Mesothelial cell of epicardium (in vitro differentiated cells): ENCODE results near the gene ARMC2. TPM values are rescaled to one million over a fixed set of nuclear protein-coding genes. Genes with fewer than 3 reads are reported as not detected.

Experiments used
- DNase-seq, 2 experiments: peaks; one replicate each; pipeline ENCODE4 v3.0.0; 2021; ENCODE audit warnings: low spot score in 2 of 2; ENCODE audit not compliant: unreplicated experiment in 2 of 2
- H3K27ac Mint-ChIP-seq: 2 replicates; pipeline ENCODE4 v1.8.0; 2021; ENCODE audit warnings: mixed read lengths
- H3K27me3 Mint-ChIP-seq: 2 replicates; pipeline ENCODE4 v1.8.0; 2021; ENCODE audit warnings: low read depth, mixed read lengths
- H3K36me3 Mint-ChIP-seq: 2 replicates; pipeline ENCODE4 v1.8.0; 2021; ENCODE audit warnings: mixed read lengths
- H3K4me1 Mint-ChIP-seq: 2 replicates; pipeline ENCODE4 v1.8.0; 2021; ENCODE audit warnings: mixed read lengths
- H3K4me3 Mint-ChIP-seq: 2 replicates; pipeline ENCODE4 v1.8.0; 2021; ENCODE audit warnings: mild to moderate bottlenecking, moderate library complexity, mixed read lengths
- H3K9me3 Mint-ChIP-seq: 2 replicates; pipeline ENCODE4 v1.8.0; 2021; ENCODE audit warnings: mixed read lengths
- total RNA-seq: library from RNA; stranded (reverse); gene quantifications from 3 replicates; pipeline ENCODE4 v1.2.1, GENCODE V29; 2021
- TF ChIP-seq, protein P1 (sequence below): fragments of 200-600 bp; sonication (generic); IDR thresholded peaks from one replicate; pipeline ENCODE4 v1.5.0; 2021; ENCODE audit warnings: antibody characterized with exemption; ENCODE audit not compliant: unreplicated experiment

The ARMC2 gene
- total RNA-seq, 1 donor from 2014 or later, result 16.5 TPM

GRCh38 chr6:108988765-108989164, 140.5 kb downstream of the ARMC2 start:
- H3K9me3 Mint-ChIP-seq, result peaks cover 7% of the 10 kb centered on the region
- H3K36me3 Mint-ChIP-seq, result peaks cover 52% of the 10 kb centered on the region
- no peaks in the 10 kb centered on the region for H3K27me3 Mint-ChIP-seq
- no peaks in the 10 kb centered on the region for H3K4me1 Mint-ChIP-seq
- H3K27ac Mint-ChIP-seq, result no peak overlapping the region
- no peak for DNase-seq
- no peak overlapping the region for H3K4me3 Mint-ChIP-seq
- TF ChIP-seq, protein P1, sequence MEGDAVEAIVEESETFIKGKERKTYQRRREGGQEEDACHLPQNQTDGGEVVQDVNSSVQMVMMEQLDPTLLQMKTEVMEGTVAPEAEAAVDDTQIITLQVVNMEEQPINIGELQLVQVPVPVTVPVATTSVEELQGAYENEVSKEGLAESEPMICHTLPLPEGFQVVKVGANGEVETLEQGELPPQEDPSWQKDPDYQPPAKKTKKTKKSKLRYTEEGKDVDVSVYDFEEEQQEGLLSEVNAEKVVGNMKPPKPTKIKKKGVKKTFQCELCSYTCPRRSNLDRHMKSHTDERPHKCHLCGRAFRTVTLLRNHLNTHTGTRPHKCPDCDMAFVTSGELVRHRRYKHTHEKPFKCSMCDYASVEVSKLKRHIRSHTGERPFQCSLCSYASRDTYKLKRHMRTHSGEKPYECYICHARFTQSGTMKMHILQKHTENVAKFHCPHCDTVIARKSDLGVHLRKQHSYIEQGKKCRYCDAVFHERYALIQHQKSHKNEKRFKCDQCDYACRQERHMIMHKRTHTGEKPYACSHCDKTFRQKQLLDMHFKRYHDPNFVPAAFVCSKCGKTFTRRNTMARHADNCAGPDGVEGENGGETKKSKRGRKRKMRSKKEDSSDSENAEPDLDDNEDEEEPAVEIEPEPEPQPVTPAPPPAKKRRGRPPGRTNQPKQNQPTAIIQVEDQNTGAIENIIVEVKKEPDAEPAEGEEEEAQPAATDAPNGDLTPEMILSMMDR, result no peak

DNA sequence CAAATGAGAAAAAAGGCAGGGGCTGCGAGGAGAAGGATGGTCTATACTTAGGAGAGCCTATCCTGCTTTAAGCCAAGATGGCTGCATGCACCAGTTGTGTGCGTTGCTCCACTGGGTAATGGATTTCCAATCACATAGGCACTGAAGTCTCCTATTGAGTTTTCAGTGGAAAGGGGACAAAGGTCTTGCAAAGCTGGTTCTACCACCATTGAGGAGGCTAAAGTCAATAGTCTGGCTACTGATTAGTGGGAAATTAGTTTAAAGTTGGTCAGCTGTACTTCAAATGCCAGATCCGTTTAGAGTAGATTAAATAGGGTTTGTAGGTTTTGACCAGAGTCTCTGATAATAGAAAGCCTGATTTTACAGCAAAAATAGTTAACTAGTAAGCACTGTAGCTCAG, 141.5 kb downstream of the ARMC2 start:
- H3K27me3 Mint-ChIP-seq, result no peaks in the 10 kb centered on the region
- no peak for DNase-seq
- no peaks in the 10 kb centered on the region for H3K4me1 Mint-ChIP-seq
- H3K27ac Mint-ChIP-seq, result no peak overlapping the region
- H3K4me3 Mint-ChIP-seq, result no peak overlapping the region
- H3K9me3 Mint-ChIP-seq, result no peaks in the 10 kb centered on the region
- peaks cover 42% of the 10 kb centered on the region for H3K36me3 Mint-ChIP-seq
- TF ChIP-seq, protein P1, result no peak

GRCh38 chr6:108993876-108994275, 145.7 kb downstream of the ARMC2 start:
- H3K4me3 Mint-ChIP-seq, result no peak overlapping the region
- H3K27me3 Mint-ChIP-seq, result no peaks in the 10 kb centered on the region
- H3K27ac Mint-ChIP-seq, result no peak overlapping the region
- no peak for DNase-seq
- H3K4me1 Mint-ChIP-seq, result peaks cover 24% of the 10 kb centered on the region
- TF ChIP-seq, protein P1, result no peak
- H3K36me3 Mint-ChIP-seq, result peaks cover 34% of the 10 kb centered on the region
- no peaks in the 10 kb centered on the region for H3K9me3 Mint-ChIP-seq

GRCh38 chr6:108995296-108995695, 147.1 kb downstream of the ARMC2 start:
- DNase-seq, result no peak
- no peaks in the 10 kb centered on the region for H3K9me3 Mint-ChIP-seq
- peak overlapping the region; percentile 40 for H3K27ac Mint-ChIP-seq
- no peaks in the 10 kb centered on the region for H3K27me3 Mint-ChIP-seq
- peaks cover 25% of the 10 kb centered on the region for H3K36me3 Mint-ChIP-seq
- TF ChIP-seq, protein P1, result no peak
- H3K4me3 Mint-ChIP-seq, result no peak overlapping the region
- peaks cover 30% of the 10 kb centered on the region for H3K4me1 Mint-ChIP-seq

DNA sequence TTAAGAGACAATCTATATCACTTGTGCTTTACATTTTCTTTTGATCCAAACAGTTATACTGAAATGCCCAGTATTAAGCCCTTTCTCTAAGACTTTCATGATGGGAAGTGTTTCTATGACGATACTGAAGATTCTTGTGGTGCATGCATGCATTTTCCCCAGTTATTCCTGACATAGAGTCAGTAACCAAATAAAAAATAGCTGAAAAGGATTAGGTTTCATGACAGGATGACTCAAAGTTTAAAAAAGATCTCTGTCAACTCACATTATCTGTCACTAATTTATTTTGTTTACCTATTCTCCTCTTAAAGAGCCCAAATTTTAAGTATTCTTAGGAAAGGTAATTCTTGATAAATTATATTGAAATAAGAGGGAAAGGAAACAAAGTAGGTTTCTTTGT, 148.0 kb downstream of the ARMC2 start:
- TF ChIP-seq, protein P1, result no peak
- Mint-ChIP-seq H3K9me3 (no peaks in the 10 kb centered on the region), H3K4me1 (peaks cover 34% of the 10 kb centered on the region), H3K27me3 (no peaks in the 10 kb centered on the region), H3K36me3 (peaks cover 18% of the 10 kb centered on the region), H3K27ac (no peak overlapping the region), H3K4me3 (no peak overlapping the region)
- DNase-seq, result no peak

GRCh38 chr6:108998485-108998884, 150.3 kb downstream of the ARMC2 start:
- H3K27me3 Mint-ChIP-seq, result no peaks in the 10 kb centered on the region

More at GRCh38 chr6:108998485-108998884, 150.3 kb downstream of the ARMC2 start:
- no peaks in the 10 kb centered on the region for H3K9me3 Mint-ChIP-seq
- DNase-seq, result no peak
- H3K27ac Mint-ChIP-seq, result no peak overlapping the region
- peaks cover 49% of the 10 kb centered on the region for H3K4me1 Mint-ChIP-seq
- TF ChIP-seq, protein P1, result no peak
- no peak overlapping the region for H3K4me3 Mint-ChIP-seq
- peaks cover 6% of the 10 kb centered on the region for H3K36me3 Mint-ChIP-seq
